Activated naive CD4-positive, alpha-beta T cell treated with anti-CD3 and anti-CD28 coated beads, Interleukin-2, amount 50 U/mL, for 16 hours (primary cell): ENCODE measurements around the gene MYO5C.
"Not testable (repeated sequence)": the region's sequence is repeated elsewhere in the genome, so short reads cannot be mapped to it uniquely, and the experiment has no call there.

Experiments
- DNase-seq: peaks from one replicate; pipeline ENCODE4 v3.0.0-alpha.2; 2020

The MYO5C gene

GRCh38 chr15:52307847-52308246, 12.2 kb upstream of the MYO5C start:
- DNase-seq, result no peak

DNA sequence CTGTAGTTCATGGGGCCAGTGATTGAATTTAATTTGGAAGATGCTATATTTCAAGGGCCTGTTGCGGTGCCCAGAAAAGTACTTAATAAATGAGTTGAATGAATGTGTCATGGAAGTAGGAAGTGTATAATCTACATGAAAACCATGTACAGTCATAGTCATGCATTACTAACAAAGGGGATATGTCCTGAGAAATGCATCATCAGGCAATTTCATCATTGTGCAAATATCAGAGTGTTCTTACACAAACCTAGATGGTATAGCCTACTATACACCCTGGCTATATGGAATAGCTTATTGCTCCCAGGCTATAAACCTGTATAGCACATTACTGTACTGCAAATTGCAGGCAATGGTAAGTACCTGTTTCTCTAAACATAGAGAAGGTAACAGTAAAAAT, 10.7 kb upstream of the MYO5C start:
- no peak for DNase-seq

GRCh38 chr15:52303093-52303772, 7.6 kb upstream of the MYO5C start:
- no peak for DNase-seq

DNA sequence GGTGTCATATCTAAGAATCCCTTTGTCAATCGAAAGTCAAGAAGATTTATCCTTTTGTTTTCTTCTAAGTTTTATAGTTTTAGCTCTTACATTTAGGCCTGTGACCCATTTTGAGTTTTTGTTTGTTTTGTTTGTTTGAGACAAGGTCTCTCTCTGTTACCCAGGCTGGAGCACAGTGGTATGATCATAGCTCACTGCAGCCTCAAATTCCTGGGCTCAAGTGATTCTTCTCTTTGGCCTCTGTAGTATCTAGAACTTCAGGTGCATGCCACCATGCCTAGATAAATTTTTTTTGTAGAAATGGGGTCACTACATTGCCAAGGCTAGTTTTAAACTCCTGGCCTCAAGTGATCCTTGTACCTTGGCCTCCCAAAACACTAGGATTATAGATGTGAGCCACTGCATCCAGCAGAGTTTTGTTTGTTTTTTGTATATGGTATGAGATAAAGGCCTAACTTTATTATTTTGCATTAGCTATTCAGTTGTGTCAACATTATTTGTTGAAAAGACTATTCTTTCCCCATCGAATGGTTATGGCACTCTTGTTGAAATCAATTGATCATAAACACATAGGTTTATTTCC, 5.8 kb upstream of the MYO5C start:
- DNase-seq, result no peak

DNA sequence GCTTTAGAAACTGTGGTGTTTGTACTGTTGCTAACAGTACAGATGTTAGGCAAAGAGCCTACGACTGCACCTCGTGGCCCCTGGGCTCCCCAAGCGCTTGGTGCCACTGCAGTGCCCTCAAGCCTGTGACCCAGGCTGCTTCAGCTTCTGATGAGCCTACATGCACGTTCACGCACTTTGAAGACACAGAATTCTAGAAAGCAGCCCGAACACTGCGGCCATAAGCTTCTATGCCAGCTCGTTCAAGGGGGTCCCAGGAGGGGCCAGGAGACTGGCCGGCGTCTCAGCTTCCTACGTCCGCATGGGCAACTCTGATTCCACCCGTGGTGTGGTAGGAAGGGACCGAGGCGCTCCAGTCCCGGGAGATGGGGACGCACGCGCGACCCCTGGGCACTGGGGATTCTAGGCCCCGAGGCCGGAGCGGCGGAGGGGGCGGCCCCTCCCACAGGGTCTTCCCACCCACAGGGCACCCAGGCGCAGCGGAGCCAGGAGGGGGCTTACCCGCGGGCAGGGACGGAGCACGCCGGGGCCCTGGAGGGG, 653 bp downstream of the MYO5C start:
- no peak for DNase-seq

GRCh38 chr15:52292780-52293392, 2.7 kb downstream of the MYO5C start:
- DNase-seq, result no peak

- no peak for DNase-seq
Measured at GRCh38 chr15:52291204-52291603, 4.4 kb downstream of the MYO5C start.

DNA sequence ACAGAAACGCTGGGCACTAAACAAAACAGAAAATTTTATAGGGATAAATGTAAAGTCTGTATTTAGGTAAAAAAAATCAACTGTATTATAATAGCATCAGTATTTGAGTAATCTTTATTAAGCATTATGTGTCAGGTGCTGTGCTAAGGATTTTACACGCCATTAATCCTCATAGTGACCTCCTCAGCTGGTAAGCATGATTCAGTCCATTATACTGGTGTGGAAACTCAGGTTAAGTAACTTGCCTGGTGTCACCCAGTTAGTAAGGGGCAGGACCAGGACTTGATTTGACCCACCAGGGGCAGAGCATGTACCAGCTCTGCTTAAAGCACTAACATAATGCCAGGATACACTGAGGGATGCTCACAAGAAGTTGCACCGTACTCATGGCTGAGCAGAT, 4.8 kb downstream of the MYO5C start:
- DNase-seq, result no peak

DNA sequence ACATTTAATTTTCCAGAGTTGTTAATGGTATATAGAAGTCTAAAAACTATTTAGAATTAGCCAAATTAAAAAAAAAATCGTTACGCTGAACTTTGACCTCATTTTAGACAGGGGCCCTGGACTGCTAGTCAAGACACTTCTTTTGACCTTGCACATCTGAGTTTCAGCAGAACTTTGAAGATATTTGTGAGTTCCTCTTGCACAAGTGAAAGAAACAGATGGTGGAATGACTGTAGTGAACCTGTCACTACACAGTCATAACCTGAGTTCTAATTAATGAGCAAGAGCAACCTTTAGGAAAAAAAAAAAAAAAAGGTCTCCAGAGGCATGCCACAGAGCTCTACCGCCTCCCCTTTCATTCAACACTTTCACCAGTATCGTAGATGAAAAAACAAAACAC, 5.3 kb downstream of the MYO5C start:
- no peak for DNase-seq

GRCh38 chr15:52289629-52290081, 5.9 kb downstream of the MYO5C start:
- no peak for DNase-seq

- no peak for DNase-seq
Measured at GRCh38 chr15:52288986-52289385, 6.6 kb downstream of the MYO5C start.

GRCh38 chr15:52288051-52288942, 7.3 kb downstream of the MYO5C start:
- no peak for DNase-seq

GRCh38 chr15:52287114-52287513, 8.5 kb downstream of the MYO5C start:
- no peak for DNase-seq

GRCh38 chr15:52285941-52286340, 9.7 kb downstream of the MYO5C start:
- DNase-seq, result not testable (repeated sequence)

GRCh38 chr15:52284164-52284563, 11.4 kb downstream of the MYO5C start:
- DNase-seq, result no peak

DNA sequence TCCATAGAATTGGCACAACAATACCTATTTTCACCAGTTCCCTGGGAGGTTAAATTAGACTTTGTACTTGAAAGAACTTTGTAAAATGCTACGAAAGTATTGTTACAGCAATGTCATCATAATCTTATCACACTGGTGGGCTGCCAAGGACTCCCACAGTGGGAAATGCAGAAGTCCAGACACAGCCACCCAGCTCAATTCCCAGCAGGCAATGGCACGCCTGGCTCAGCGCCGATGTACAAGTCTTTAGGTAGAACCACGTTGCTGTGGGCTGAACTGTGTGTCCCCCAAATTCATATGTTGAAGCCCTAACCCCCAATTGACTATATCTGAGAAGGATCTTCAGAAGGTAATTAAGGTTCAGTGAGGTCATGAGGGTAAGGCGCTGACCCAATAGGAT, 12.3 kb downstream of the MYO5C start:
- DNase-seq, result no peak

GRCh38 chr15:52282418-52282817, 13.2 kb downstream of the MYO5C start:
- DNase-seq, result no peak

DNA sequence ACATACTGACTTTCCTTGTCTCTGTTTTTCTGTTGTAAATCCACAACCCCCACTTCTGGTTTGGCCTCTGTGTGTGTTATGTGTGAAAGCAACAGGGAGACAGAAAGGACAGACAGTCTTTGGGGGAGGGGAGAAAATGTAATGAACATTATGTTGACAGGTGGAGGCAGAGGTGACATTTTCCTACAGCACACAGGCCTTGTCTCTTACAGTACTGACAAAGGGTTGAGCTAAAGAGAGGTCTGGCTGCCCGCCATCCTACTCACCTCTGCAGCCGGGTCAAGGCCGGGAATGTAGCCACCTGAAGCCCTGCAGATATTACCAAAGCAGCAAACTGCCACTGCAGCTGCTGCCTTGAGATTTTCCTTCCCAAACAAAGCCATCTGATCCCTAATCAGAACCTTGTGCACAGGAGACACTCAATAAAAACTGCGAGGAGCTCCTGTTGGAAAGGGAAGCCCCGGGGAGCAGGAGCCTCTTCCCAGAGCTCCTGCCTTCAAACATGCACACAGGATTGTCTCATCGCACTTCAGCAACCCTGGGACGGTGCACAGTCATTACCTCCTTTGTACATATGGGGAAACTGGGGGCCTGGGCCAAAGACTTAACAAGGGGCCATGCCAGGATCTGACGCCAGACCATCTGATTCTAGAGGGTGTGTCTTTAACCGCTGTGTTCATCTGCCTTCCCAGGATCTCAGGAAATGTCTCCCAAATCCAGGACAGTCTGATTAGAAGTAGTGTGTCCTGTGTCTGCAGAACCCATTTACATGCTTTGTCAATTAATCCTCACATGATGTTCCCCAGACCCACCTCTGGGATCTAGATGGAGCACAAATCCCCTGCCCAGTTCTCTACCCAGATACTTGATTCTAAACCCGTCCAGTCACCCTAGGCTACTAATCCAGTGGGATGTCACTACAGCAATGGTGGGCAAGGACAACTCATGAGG, 14.2 kb downstream of the MYO5C start:
- no peak for DNase-seq

GRCh38 chr15:52280326-52281084, 15.1 kb downstream of the MYO5C start:
- DNase-seq, result no peak

DNA sequence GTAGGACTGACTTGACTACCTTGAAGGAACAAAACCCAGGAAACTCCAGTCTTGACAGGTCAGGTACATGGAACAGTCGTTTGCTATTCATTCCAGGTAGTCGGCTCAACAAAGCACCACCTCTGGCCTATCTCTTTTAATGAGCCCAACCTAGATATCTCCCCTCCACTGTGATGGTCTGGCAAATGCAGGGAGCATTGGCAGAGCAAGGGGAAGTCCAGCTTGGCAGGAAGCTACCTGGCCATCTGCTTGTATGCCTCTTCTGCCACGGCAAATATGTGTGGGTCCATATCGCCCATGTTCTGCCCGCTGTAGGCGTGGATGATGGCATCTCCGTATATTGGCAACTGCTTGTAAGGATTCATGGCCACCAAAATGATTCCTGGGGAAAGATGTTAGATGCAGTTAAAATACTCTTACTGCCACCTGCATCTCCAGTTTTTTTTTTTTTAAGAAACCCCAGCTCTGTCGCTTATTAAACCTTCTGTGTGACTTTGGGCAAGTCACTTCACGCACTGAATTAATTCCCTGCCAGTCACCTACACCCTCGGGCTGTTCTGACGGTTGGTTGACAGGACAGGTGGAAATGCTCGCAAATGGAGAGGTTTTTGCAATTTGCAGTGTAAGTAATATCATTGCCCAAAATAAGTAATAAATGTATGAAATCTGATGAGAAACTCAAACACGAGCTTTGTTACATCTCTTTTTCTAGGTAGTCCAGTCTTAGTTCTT, 16.8 kb downstream of the MYO5C start:
- no peak for DNase-seq
